Inflammatory macrophage treated with lipopolysaccharide for 1 hour (primary cell): Measurements from ENCODE around the gene SFSWAP.
"Not testable (repeated sequence)": the region's sequence is repeated elsewhere in the genome, so short reads cannot be mapped to it uniquely, and the experiment has no call there.

ENCODE experiments used
- DNase-seq, 2 donors: peaks; one replicate each; pipeline ENCODE4 v3.0.0-alpha.2; 2020 to 2022

Gene SFSWAP

GRCh38 chr12:131703161-131703560 lies 7.7 kb upstream of the SFSWAP start:
- DNase-seq: no peak

- DNase-seq: no peak
Observed at GRCh38 chr12:131704509-131704908, 6.4 kb upstream of the SFSWAP start.

GRCh38 chr12:131706709-131707108 lies 4.2 kb upstream of the SFSWAP start:
- not testable (repeated sequence) for DNase-seq

- DNase-seq: no peak
Observed at GRCh38 chr12:131709226-131709625, 1.7 kb upstream of the SFSWAP start.

GRCh38 chr12:131711551-131712205 lies 788 bp downstream of the SFSWAP start:
- no peak for DNase-seq

GRCh38 chr12:131713349-131713748 lies 2.5 kb downstream of the SFSWAP start:
- no peak for DNase-seq

GRCh38 chr12:131714759-131715158 lies 3.9 kb downstream of the SFSWAP start:
- DNase-seq: no peak

- no peak for DNase-seq
Observed at GRCh38 chr12:131716282-131716681, 5.4 kb downstream of the SFSWAP start.

GRCh38 chr12:131720241-131720640 lies 9.4 kb downstream of the SFSWAP start:
- no peak for DNase-seq

GRCh38 chr12:131720921-131721320 lies 10.0 kb downstream of the SFSWAP start:
- no peak for DNase-seq

- no peak for DNase-seq
Observed at GRCh38 chr12:131721548-131721947, 10.7 kb downstream of the SFSWAP start.

GRCh38 chr12:131723532-131723931 lies 12.6 kb downstream of the SFSWAP start:
- no peak for DNase-seq

GRCh38 chr12:131724534-131724933 lies 13.6 kb downstream of the SFSWAP start:
- no peak for DNase-seq

- DNase-seq: no peak
Observed at GRCh38 chr12:131725503-131725902, 14.6 kb downstream of the SFSWAP start.

GRCh38 chr12:131728720-131729119 lies 17.8 kb downstream of the SFSWAP start:
- no peak for DNase-seq

- DNase-seq: no peak
Observed at GRCh38 chr12:131729254-131729955, 18.5 kb downstream of the SFSWAP start.

GRCh38 chr12:131732996-131733615 lies 22.2 kb downstream of the SFSWAP start:
- DNase-seq: no peak

GRCh38 chr12:131733874-131734273 lies 23.0 kb downstream of the SFSWAP start:
- DNase-seq: no peak

- no peak for DNase-seq
Observed at GRCh38 chr12:131734336-131735152, 23.7 kb downstream of the SFSWAP start.

GRCh38 chr12:131735153-131735456 lies 24.2 kb downstream of the SFSWAP start:
- DNase-seq: no peak

GRCh38 chr12:131735476-131736445 lies 24.9 kb downstream of the SFSWAP start:
- no peak for DNase-seq

GRCh38 chr12:131736446-131737149 lies 25.7 kb downstream of the SFSWAP start:
- no peak for DNase-seq
